Hepatocyte (in vitro differentiated cells): ENCODE results near the gene RPAIN. TPM values are rescaled to one million over a fixed set of nuclear protein-coding genes. Genes with fewer than 3 reads are reported as not detected.

ENCODE experiments used
- DNase-seq: peaks from one replicate; pipeline ENCODE4 v3.0.0-alpha.2; 2016; ENCODE audit warnings: low spot score
- H2AFZ ChIP-seq: fragments of 200-600 bp; sonication (generic); 2 replicates; pipeline ENCODE4 v1.6.0; 2016; ENCODE audit warnings: antibody characterized with exemption, mild to moderate bottlenecking
- H3K27ac ChIP-seq: fragments of 200-600 bp; sonication (generic); 2 replicates; pipeline ENCODE4 v1.5.1; 2016; ENCODE audit warnings: mild to moderate bottlenecking
- H3K27me3 ChIP-seq: fragments of 200-600 bp; sonication (generic); 2 replicates; pipeline ENCODE4 v1.6.1; 2016
- H3K36me3 ChIP-seq: fragments of 200-600 bp; sonication (generic); replicated peaks from 2 replicates; pipeline ENCODE4 v1.5.1; 2016; ENCODE audit warnings: low read depth; ENCODE audit not compliant: insufficient read depth
- H3K4me1 ChIP-seq: fragments of 200-600 bp; sonication (generic); 2 replicates; pipeline ENCODE4 v1.5.1; 2016; ENCODE audit warnings: mild to moderate bottlenecking, moderate library complexity; ENCODE audit not compliant: insufficient read depth
- H3K4me2 ChIP-seq: fragments of 200-600 bp; sonication (generic); 2 replicates; pipeline ENCODE4 v1.6.0; 2016
- H3K4me3 ChIP-seq: fragments of 200-600 bp; sonication (generic); 2 replicates; pipeline ENCODE4 v1.5.1; 2016; ENCODE audit warnings: mild to moderate bottlenecking
- H3K79me2 ChIP-seq: fragments of 200-600 bp; sonication (generic); 2 replicates; pipeline ENCODE4 v1.6.0; 2017; ENCODE audit warnings: mild to moderate bottlenecking
- H3K9me2 ChIP-seq: fragments of 200-600 bp; sonication (generic); replicated peaks from 2 replicates; pipeline ENCODE4 v1.6.0; 2017; ENCODE audit warnings: mild to moderate bottlenecking; ENCODE audit not compliant: insufficient read depth
- H3K9me3 ChIP-seq: fragments of 200-600 bp; sonication (generic); 2 replicates; pipeline ENCODE4 v1.5.1; 2016; ENCODE audit warnings: low read depth, mild to moderate bottlenecking
- H4K20me1 ChIP-seq: fragments of 200-600 bp; sonication (generic); 2 replicates; pipeline ENCODE4 v1.6.0; 2016; ENCODE audit warnings: mild to moderate bottlenecking; ENCODE audit not compliant: insufficient read depth, poor library complexity, severe bottlenecking
- CTCF ChIP-seq: fragments of 200-600 bp; sonication (generic); IDR thresholded peaks from 2 replicates; pipeline ENCODE4 v1.5.1; 2016; ENCODE audit warnings: antibody characterized with exemption, mild to moderate bottlenecking; ENCODE audit not compliant: poor library complexity
- EZH2 ChIP-seq: fragments of 200-600 bp; sonication (generic); IDR thresholded peaks from 2 replicates; pipeline ENCODE4 v1.6.1; 2016; ENCODE audit warnings: antibody characterized with exemption, mild to moderate bottlenecking, borderline replicate concordance
- EZH2phosphoT487 ChIP-seq: fragments of 200-600 bp; sonication (generic); IDR thresholded peaks from one replicate; pipeline ENCODE4 v1.6.1; 2018; ENCODE audit warnings: antibody characterized with exemption, mild to moderate bottlenecking, low read depth, moderate library complexity; ENCODE audit not compliant: unreplicated experiment, severe bottlenecking
- WGBS: methylation state at CpG from one replicate; pipeline ENCODE4 v1.1.6; 2016; ENCODE audit warnings: low lambda C conversion rate; ENCODE audit errors: missing lambda C conversion rate; 5-methylcytosine and 5-hydroxymethylcytosine counted together
- polyA plus RNA-seq: library from polyadenylated mRNA; unstranded; fragments of >200 nt; fragmentation: Nextera tagmentation; extraction: Ambion mirVana; gene quantifications from 2 replicates; pipeline ENCODE4 v1.2.1, GENCODE V29; 2016
- total RNA-seq: library from RNA; depleted of rRNA; stranded (reverse); fragments of >200 nt; gene quantifications from 2 replicates; pipeline ENCODE4 v1.2.3, GENCODE V29; 2014

Gene RPAIN
- total and polyA plus RNA-seq, 2 experiments from 2014 or later = 51.6 to 57.6 TPM

- DNase-seq = no peak
- TF ChIP-seq EZH2phosphoT487 (no peak), CTCF (no peak), EZH2 (no peak)
- peaks cover under 1% of the 10 kb centered on the region for H3K4me1 ChIP-seq
- H2AFZ ChIP-seq = no peak overlapping the region
- peaks cover 34% of the 10 kb centered on the region for H3K79me2 ChIP-seq
- no peak overlapping the region for H3K4me3 ChIP-seq
- WGBS = 88% methylated on average over 5 of the region's 5 CpGs
- H3K9me3 ChIP-seq = no peaks in the 10 kb centered on the region
- peaks cover 9% of the 10 kb centered on the region for H3K36me3 ChIP-seq
- no peak overlapping the region for H3K27ac ChIP-seq
- no peaks in the 10 kb centered on the region for H4K20me1 ChIP-seq
- no peak overlapping the region for H3K4me2 ChIP-seq
- H3K27me3 ChIP-seq = no peaks in the 10 kb centered on the region
- H3K9me2 ChIP-seq = no peaks in the 10 kb centered on the region
Measured at GRCh38 chr17:5408186-5408585, 11.8 kb upstream of the RPAIN start.

GRCh38 chr17:5410594-5411272 is 9.2 kb upstream of the RPAIN start:
- no peak overlapping the region for H3K4me2 ChIP-seq
- no peaks in the 10 kb centered on the region for H4K20me1 ChIP-seq
- H3K27me3 ChIP-seq = no peaks in the 10 kb centered on the region
- peaks cover 48% of the 10 kb centered on the region for H3K79me2 ChIP-seq
- H3K9me3 ChIP-seq = no peaks in the 10 kb centered on the region
- no peak overlapping the region for H3K4me3 ChIP-seq
- 98% methylated on average over 7 of the region's 7 CpGs for WGBS
- no peak for DNase-seq
- no peaks in the 10 kb centered on the region for H3K9me2 ChIP-seq
- peaks cover 4% of the 10 kb centered on the region for H3K4me1 ChIP-seq
- no peak overlapping the region for H3K27ac ChIP-seq
- H3K36me3 ChIP-seq = peaks cover 3% of the 10 kb centered on the region
- no peak for TF ChIP-seq EZH2phosphoT487
- TF ChIP-seq CTCF = no peak
- TF ChIP-seq EZH2 = no peak
- H2AFZ ChIP-seq = no peak overlapping the region

- Histone ChIP-seq H3K4me1 (peaks cover 17% of the 10 kb centered on the region), H3K9me2 (no peaks in the 10 kb centered on the region), H3K4me3 (no peak overlapping the region), H2AFZ (no peak overlapping the region), H3K27ac (peak overlapping the region; percentile 52), H3K79me2 (peaks cover 69% of the 10 kb centered on the region), H3K27me3 (no peaks in the 10 kb centered on the region), H3K9me3 (no peaks in the 10 kb centered on the region), H4K20me1 (no peaks in the 10 kb centered on the region), H3K36me3 (peaks cover 3% of the 10 kb centered on the region), H3K4me2 (no peak overlapping the region)
- 57% methylated on average over 4 of the region's 4 CpGs for WGBS
- DNase-seq = peak; percentile 49
- TF ChIP-seq EZH2 (no peak), CTCF (no peak), EZH2phosphoT487 (no peak)
Measured at GRCh38 chr17:5413682-5414081, 6.3 kb upstream of the RPAIN start.
